Mesendoderm (in vitro differentiated cells): Measurements from ENCODE around the gene SAFB2.
A peak's percentile ranks its signal among the peaks of the same experiment; 100 is the strongest.

Experiments
- DNase-seq: peaks from one replicate; pipeline ENCODE4 v3.0.0; 2013
- H2AK5ac ChIP-seq: 2 replicates; pipeline ENCODE4 v1.6.1; 2013; ENCODE audit warnings: low read length, inconsistent platforms
- H2BK120ac ChIP-seq: 2 replicates; pipeline ENCODE4 v1.6.1; 2013; ENCODE audit warnings: low read depth, mild to moderate bottlenecking, low read length, moderate library complexity, mixed read lengths
- H2BK15ac ChIP-seq: replicated peaks from 2 replicates; pipeline ENCODE4 v1.6.1; 2013; ENCODE audit warnings: low read depth, mild to moderate bottlenecking, moderate library complexity
- H2BK5ac ChIP-seq: 2 replicates; pipeline ENCODE4 v1.6.1; 2013; ENCODE audit warnings: low read length, inconsistent platforms
- H3K18ac ChIP-seq: 2 replicates; pipeline ENCODE4 v1.6.1; 2013; ENCODE audit warnings: mild to moderate bottlenecking, low read length, mixed read lengths
- H3K23ac ChIP-seq: one replicate; pipeline ENCODE4 v1.6.1; 2013; ENCODE audit warnings: low read length
- H3K27ac ChIP-seq: 2 replicates; pipeline ENCODE4 v1.5.1; 2013; ENCODE audit warnings: low read depth, mild to moderate bottlenecking, inconsistent platforms, low read length, moderate library complexity
- H3K27me3 ChIP-seq: 2 replicates; pipeline ENCODE4 v1.6.1; 2013; ENCODE audit warnings: low read length, control low read depth, mild to moderate bottlenecking, inconsistent platforms; ENCODE audit not compliant: insufficient read depth, poor library complexity
- H3K36me3 ChIP-seq: 2 replicates; pipeline ENCODE4 v1.6.1; 2013; ENCODE audit warnings: low read length, inconsistent platforms; ENCODE audit not compliant: control insufficient read depth, insufficient read depth
- H3K4ac ChIP-seq: one replicate; pipeline ENCODE4 v1.6.1; 2013; ENCODE audit warnings: low read depth, mild to moderate bottlenecking, low read length, moderate library complexity
- H3K4me1 ChIP-seq: 2 replicates; pipeline ENCODE4 v1.6.1; 2013; ENCODE audit warnings: low read depth, low read length, inconsistent platforms; ENCODE audit not compliant: control insufficient read depth
- H3K4me2 ChIP-seq: 2 replicates; pipeline ENCODE4 v1.6.1; 2013; ENCODE audit warnings: low read length
- H3K4me3 ChIP-seq: 2 replicates; pipeline ENCODE4 v1.5.1; 2013; ENCODE audit warnings: mild to moderate bottlenecking, low read length
- H3K56ac ChIP-seq: one replicate; pipeline ENCODE4 v1.6.1; 2013; ENCODE audit warnings: low read length
- H3K79me1 ChIP-seq: 2 replicates; pipeline ENCODE4 v1.6.1; 2013; ENCODE audit warnings: low read length, inconsistent platforms
- H3K79me2 ChIP-seq: 2 replicates; pipeline ENCODE4 v1.6.1; 2013; ENCODE audit warnings: mild to moderate bottlenecking, low read length; ENCODE audit not compliant: control insufficient read depth, insufficient read depth
- H3K9ac ChIP-seq: 2 replicates; pipeline ENCODE4 v1.6.1; 2013; ENCODE audit warnings: low read length, inconsistent platforms
- H4K5ac ChIP-seq: one replicate; pipeline ENCODE4 v1.6.1; 2013; ENCODE audit warnings: low read length
- H4K8ac ChIP-seq: one replicate; pipeline ENCODE4 v1.6.1; 2013; ENCODE audit warnings: low read depth, mild to moderate bottlenecking, control low read depth, low read length, moderate library complexity
- WGBS: extraction: QIAGEN DNeasy Blood & Tissue Kit; methylation state at CpG from one replicate; pipeline ENCODE4 v1.1.7; 2013; ENCODE audit warnings: low lambda C conversion rate, missing lambda C conversion rate; ENCODE audit not compliant: insufficient coverage; ENCODE audit errors: extremely low coverage; 5-methylcytosine and 5-hydroxymethylcytosine counted together

SAFB2 gene

DNA sequence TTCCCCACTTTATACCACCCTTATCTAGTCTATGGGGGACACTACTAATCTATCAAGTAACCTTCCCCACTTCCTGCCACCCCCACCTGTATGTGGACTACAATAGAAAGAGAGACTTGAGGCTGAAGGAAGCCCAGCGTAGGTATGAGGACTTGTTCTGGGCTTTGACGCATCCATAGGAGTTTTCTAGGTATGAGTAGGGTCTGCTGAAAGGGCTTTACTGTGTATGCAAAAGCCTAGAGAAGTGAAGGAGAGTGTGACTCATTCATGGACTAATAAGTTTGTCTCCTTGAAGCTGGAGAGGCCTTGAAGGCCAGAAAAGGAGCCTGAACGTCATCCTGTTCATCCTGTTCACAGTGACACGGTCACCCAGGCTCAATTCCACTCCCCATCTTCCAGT is 76.6 kb downstream of the SAFB2 start:
- no CpG with 5 or more reads among the region's 4 CpGs for WGBS
- Histone ChIP-seq H3K27me3 (no peaks in the 10 kb centered on the region), H4K5ac (no peak overlapping the region), H3K79me2 (no peaks in the 10 kb centered on the region), H3K4me1 (no peaks in the 10 kb centered on the region), H3K4me3 (no peak overlapping the region), H3K18ac (no peak overlapping the region), H3K4me2 (no peak overlapping the region), H3K27ac (no peak overlapping the region), H3K4ac (no peak overlapping the region), H2BK120ac (no peak overlapping the region), H3K9ac (no peak overlapping the region), H3K56ac (no peak overlapping the region), H2AK5ac (no peak overlapping the region), H3K23ac (no peak overlapping the region), H3K79me1 (no peaks in the 10 kb centered on the region), H2BK5ac (no peak overlapping the region), H4K8ac (no peak overlapping the region), H3K36me3 (no peaks in the 10 kb centered on the region), H2BK15ac (no peak overlapping the region)
- DNase-seq = no peak

DNA sequence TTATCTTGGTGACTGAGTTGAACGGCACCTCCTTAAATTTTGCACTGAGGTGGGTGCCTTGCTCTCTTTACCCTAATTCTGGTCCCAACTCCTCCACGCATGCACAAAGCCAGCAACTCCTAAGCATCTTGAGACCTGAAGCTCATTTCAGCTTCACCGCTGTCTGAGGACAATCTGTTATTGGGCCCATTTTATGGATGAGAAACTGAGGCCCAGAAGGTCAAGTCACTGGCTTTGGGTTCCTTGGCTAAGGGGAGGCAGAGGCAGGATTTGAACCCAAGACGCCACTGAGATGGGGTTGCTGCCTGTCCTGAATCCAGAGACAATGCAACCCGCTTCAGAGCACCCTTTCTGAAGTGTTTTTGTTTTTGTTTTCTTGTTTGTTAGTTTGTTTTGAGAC is 77.5 kb downstream of the SAFB2 start:
- Histone ChIP-seq H4K5ac (no peak overlapping the region), H3K4me2 (no peak overlapping the region), H3K79me2 (no peaks in the 10 kb centered on the region), H2BK5ac (no peak overlapping the region), H3K23ac (no peak overlapping the region), H3K36me3 (no peaks in the 10 kb centered on the region), H3K27me3 (no peaks in the 10 kb centered on the region), H2BK120ac (no peak overlapping the region), H3K27ac (no peak overlapping the region), H2AK5ac (no peak overlapping the region), H3K4me1 (no peaks in the 10 kb centered on the region), H2BK15ac (no peak overlapping the region), H3K79me1 (no peaks in the 10 kb centered on the region), H3K4me3 (no peak overlapping the region), H3K4ac (no peak overlapping the region), H3K56ac (no peak overlapping the region), H3K9ac (no peak overlapping the region), H3K18ac (no peak overlapping the region), H4K8ac (no peak overlapping the region)
- WGBS = no CpG with 5 or more reads among the region's 5 CpGs
- no peak for DNase-seq

DNA sequence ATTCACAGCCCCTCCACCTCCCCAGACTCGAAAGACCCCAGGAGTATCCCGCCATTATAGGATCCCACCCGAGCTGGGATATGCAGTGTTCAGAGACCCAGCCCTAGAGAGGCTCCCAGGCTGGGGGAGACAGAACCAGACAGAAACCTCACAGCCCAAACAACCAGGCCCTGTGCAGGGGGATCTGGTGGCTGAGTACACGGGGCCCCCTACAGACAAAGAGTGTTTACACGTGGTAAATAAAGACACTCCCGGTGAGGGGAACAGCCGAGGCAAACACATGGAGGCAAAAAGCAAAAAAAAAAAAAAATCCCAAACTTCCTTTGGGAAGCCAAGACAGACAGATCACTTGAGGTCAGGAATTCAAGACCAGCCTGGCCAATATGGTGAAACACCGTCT is 79.9 kb downstream of the SAFB2 start:
- H2BK5ac ChIP-seq = no peak overlapping the region
- H3K27me3 ChIP-seq = no peaks in the 10 kb centered on the region
- no peak overlapping the region for H2BK15ac ChIP-seq
- H3K27ac ChIP-seq = no peak overlapping the region
- no peak overlapping the region for H3K56ac ChIP-seq
- H3K23ac ChIP-seq = no peak overlapping the region
- H3K4me2 ChIP-seq = no peak overlapping the region
- H3K18ac ChIP-seq = no peak overlapping the region
- WGBS = no CpG with 5 or more reads among the region's 8 CpGs
- no peak overlapping the region for H4K5ac ChIP-seq
- peak; percentile 41 for DNase-seq
- no peak overlapping the region for H4K8ac ChIP-seq
- H2AK5ac ChIP-seq = no peak overlapping the region
- H2BK120ac ChIP-seq = no peak overlapping the region
- H3K79me1 ChIP-seq = no peaks in the 10 kb centered on the region
- no peak overlapping the region for H3K4ac ChIP-seq
- H3K79me2 ChIP-seq = no peaks in the 10 kb centered on the region
- no peaks in the 10 kb centered on the region for H3K4me1 ChIP-seq
- H3K9ac ChIP-seq = no peak overlapping the region
- H3K4me3 ChIP-seq = no peak overlapping the region
- H3K36me3 ChIP-seq = no peaks in the 10 kb centered on the region

DNA sequence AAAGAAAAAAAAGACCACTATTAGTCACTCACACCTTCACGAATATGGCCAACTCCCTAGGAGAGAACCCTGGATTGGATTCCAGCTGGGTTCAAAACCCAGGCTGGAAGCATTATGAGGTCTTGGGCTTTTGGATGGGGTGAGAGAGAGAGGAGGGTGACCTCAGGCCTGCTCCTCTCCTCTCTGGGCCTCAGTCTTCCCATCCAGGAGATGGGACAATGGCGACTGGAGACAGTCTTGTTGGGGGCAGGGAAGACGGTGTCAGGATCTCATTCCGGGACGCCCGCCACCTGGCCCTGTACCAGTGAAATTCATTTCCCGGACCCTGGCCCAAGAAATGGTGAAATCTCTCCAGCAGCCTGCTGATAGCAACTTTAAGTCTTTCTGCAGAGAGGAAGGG is 81.1 kb downstream of the SAFB2 start:
- H4K5ac ChIP-seq = no peak overlapping the region
- H3K4me3 ChIP-seq = no peak overlapping the region
- no peak overlapping the region for H3K4me2 ChIP-seq
- H3K36me3 ChIP-seq = no peaks in the 10 kb centered on the region
- no peak overlapping the region for H2BK120ac ChIP-seq
- no peak overlapping the region for H3K27ac ChIP-seq
- no peak for DNase-seq
- no peaks in the 10 kb centered on the region for H3K79me2 ChIP-seq
- no peak overlapping the region for H2BK15ac ChIP-seq
- no peak overlapping the region for H2BK5ac ChIP-seq
- no peak overlapping the region for H4K8ac ChIP-seq
- no peak overlapping the region for H3K9ac ChIP-seq
- H3K4ac ChIP-seq = no peak overlapping the region
- H3K4me1 ChIP-seq = peaks cover 2% of the 10 kb centered on the region
- no CpG with 5 or more reads among the region's 7 CpGs for WGBS
- H3K27me3 ChIP-seq = no peaks in the 10 kb centered on the region
- H2AK5ac ChIP-seq = no peak overlapping the region
- H3K56ac ChIP-seq = no peak overlapping the region
- no peaks in the 10 kb centered on the region for H3K79me1 ChIP-seq
- H3K18ac ChIP-seq = no peak overlapping the region
- no peak overlapping the region for H3K23ac ChIP-seq

DNA sequence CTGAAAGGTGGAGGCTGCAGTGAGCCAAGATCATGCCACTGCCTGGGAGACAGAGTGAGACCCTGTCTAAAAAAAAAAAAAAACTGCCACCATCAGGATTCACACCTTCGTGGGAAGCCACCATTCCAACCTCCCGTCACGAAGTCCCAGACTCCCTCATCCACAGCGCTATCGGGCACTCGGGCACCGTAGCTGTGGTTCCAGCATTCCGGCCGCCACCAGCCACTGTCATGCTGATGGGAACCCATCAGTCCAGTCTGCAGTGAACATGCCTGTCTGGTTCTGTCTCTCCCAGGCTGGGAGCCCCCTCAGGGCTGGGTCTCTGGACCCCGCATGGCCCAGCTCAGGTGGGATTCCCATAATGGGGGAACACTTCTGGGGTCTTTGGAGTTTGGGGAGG is 82.4 kb downstream of the SAFB2 start:
- H3K4me3 ChIP-seq = no peak overlapping the region
- no peaks in the 10 kb centered on the region for H3K79me2 ChIP-seq
- H3K18ac ChIP-seq = no peak overlapping the region
- H2AK5ac ChIP-seq = no peak overlapping the region
- H2BK5ac ChIP-seq = no peak overlapping the region
- H4K5ac ChIP-seq = no peak overlapping the region
- no peak overlapping the region for H3K56ac ChIP-seq
- H3K4me2 ChIP-seq = no peak overlapping the region
- H3K27me3 ChIP-seq = no peaks in the 10 kb centered on the region
- no CpG with 5 or more reads among the region's 10 CpGs for WGBS
- no peak overlapping the region for H2BK120ac ChIP-seq
- H3K9ac ChIP-seq = no peak overlapping the region
- H3K4me1 ChIP-seq = peaks cover 4% of the 10 kb centered on the region
- no peaks in the 10 kb centered on the region for H3K36me3 ChIP-seq
- H3K27ac ChIP-seq = no peak overlapping the region
- H3K79me1 ChIP-seq = no peaks in the 10 kb centered on the region
- H2BK15ac ChIP-seq = no peak overlapping the region
- no peak overlapping the region for H3K23ac ChIP-seq
- no peak for DNase-seq
- no peak overlapping the region for H3K4ac ChIP-seq
- H4K8ac ChIP-seq = no peak overlapping the region

DNA sequence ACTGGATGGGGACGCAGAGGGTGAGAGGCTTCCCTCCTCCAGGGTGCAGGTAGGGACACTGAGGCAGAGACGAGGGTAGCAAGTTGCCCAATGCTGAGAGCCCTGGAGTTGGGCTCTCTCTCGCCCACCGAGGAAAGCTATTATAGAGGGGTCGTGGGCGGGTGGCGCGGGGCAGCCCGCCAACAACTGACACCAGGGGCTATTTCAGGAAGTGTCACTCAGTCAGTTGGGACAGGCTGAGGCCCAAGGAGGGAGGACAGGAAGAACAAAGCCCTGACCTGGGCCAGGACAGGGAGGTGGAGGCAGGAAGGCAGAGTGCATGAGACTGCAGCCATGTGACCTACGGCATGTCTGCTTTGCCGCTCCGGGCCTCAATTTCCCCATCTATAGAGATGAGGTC is 84.7 kb downstream of the SAFB2 start:
- H2AK5ac ChIP-seq = no peak overlapping the region
- H4K5ac ChIP-seq = no peak overlapping the region
- no peak overlapping the region for H3K23ac ChIP-seq
- H3K4me3 ChIP-seq = no peak overlapping the region
- no peak overlapping the region for H3K9ac ChIP-seq
- DNase-seq = no peak
- H3K4me2 ChIP-seq = no peak overlapping the region
- H3K79me2 ChIP-seq = no peaks in the 10 kb centered on the region
- H3K36me3 ChIP-seq = no peaks in the 10 kb centered on the region
- peak overlapping the region; percentile 42 for H3K56ac ChIP-seq
- no peak overlapping the region for H2BK5ac ChIP-seq
- peaks cover 4% of the 10 kb centered on the region for H3K4me1 ChIP-seq
- no peaks in the 10 kb centered on the region for H3K27me3 ChIP-seq
- H2BK120ac ChIP-seq = no peak overlapping the region
- no peak overlapping the region for H3K27ac ChIP-seq
- H3K18ac ChIP-seq = no peak overlapping the region
- no peaks in the 10 kb centered on the region for H3K79me1 ChIP-seq
- H3K4ac ChIP-seq = no peak overlapping the region
- no peak overlapping the region for H2BK15ac ChIP-seq
- WGBS = no CpG with 5 or more reads among the region's 12 CpGs
- no peak overlapping the region for H4K8ac ChIP-seq
